Loucy (cell line): Measurements from ENCODE around the gene SVEP1.

Experiments
- CTCF ChIP-seq: fragments of 200-600 bp; sonication (generic); conservative IDR thresholded peaks from 2 replicates; pipeline ENCODE4 v1.5.1; 2014; ENCODE audit warnings: mild to moderate bottlenecking, antibody characterized with exemption, low read length
- EZH2phosphoT487 ChIP-seq: fragments of 200-600 bp; IDR thresholded peaks from 2 replicates; pipeline ENCODE4 v1.6.1; 2018; ENCODE audit warnings: antibody characterized with exemption, mild to moderate bottlenecking, moderate library complexity, borderline replicate concordance

- TF ChIP-seq CTCF (no peak), EZH2phosphoT487 (no peak)
Observed at GRCh38 chr9:110405858-110406443, 173.6 kb downstream of the SVEP1 start.
